ENCODE measurements around the gene ADRA2B.
"Not testable (repeated sequence)": the region's sequence is repeated elsewhere in the genome, so short reads cannot be mapped to it uniquely, and the experiment has no call there.

ADRA2B gene

DNA sequence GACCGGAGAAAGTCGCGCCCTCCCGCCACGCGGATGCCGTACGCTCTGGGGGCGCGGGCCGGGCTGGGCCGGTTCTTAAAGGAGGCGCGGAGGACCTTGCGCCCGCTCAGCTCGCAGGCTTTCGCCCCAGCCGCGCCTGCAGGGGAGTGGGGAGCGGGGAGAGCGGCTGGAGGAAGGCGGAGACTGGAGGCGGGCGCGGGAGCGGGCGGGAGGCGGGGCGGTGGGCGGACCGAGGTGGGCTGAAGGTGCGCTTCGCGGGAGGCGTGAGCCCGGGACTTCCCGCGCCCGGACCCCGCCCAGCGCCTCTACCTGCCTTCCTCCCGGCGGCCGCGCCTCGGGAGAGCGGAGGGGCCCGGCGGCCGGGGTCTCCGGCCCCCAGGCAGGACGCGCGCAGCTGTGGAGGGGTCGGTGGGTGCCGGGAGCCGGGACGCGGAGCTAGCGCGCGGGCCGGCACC lies at the start of gene ADRA2B:
Gene ADRA2B (minus strand): TSS at position 148 of the 455 bp plus-strand sequence. CDS start 422 bp downstream, outside the sequence.
- DNase-seq, result peak; percentile 22

DNA sequence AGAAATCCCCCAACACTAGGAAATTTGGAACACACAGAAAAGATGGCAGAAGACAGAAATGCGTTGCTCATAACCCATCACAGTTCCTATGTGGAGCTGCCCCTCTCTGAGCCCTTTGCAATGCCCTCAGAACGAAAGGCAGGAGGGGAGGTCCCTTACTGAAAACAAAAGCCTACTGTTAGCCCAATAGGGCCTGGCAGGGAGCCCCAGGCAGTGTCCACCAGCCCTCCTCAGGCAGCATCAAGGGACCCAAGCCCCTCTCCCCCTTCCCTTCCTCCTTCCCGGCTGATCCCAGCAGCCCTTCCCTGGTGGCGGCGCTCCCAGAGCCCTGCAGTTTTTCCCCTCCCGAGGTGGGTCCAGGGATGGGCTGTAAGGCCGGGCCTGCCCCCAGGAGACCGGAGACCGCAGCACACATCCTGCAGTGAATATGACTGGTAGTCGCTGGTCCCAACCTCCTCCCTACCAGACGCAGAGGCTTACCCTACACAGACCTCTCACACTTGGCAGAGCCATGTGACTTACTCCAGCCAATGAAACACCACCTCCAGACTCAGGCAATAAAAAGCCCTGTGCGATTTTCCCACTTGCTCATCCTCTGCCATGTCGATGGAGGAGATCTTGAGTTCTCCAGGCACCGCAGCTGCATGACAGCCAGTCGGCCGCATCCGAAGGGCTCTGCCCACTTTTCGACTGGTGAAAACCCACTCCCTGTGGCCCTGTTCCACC lies 48.3 kb upstream of the ADRA2B start:
- no peak for DNase-seq

DNA sequence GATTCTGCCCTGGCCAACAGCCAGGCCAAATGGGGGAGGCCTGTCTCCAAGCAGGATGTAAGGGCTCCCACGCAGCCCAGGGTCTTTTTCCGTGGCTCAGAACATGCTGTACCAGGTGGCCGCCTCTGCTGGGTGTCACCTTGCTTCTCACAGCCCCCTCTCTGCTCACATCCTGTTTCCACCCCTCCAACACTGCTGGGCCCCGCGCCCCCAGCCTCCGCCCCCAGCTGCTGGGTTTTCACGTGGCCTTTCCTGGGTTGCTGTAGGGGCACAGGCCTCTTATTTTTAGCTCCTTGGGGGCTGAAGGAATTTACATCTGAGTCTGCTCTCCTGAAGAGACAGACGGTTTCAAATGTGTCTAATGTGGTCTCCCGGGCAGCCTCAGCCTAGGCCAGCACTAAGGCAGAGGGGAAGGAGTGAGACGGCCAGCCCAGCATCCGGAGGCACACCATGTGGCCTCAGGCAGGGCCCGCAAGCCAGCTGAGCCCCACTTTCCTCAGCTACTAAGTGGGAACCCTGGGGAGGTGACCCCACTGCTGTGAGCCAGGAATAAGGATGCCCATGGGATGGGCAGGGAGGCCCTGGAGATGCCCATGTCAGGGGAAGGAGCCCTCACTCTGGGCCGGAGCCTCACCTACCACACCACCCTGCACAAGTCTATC lies 47.5 kb upstream of the ADRA2B start:
- no peak for DNase-seq

DNA sequence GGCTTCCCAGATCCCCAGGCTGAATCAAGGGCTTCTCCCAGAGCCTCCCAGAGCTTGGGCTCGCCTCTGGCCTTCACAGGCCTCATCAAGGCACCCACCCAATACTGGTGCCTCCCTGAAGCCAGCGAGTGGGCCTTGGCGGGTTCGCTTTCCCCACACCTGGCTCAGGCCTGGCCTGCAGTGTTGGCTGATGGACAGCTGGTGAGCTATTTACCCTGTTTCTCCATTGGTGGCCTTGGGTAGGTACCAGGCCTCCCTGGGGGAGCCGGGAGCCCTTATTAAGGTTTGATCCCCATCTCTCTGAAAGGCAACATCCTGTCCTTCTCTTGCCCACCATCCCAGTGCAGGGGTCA lies 47.0 kb upstream of the ADRA2B start:
- no peak for DNase-seq

DNA sequence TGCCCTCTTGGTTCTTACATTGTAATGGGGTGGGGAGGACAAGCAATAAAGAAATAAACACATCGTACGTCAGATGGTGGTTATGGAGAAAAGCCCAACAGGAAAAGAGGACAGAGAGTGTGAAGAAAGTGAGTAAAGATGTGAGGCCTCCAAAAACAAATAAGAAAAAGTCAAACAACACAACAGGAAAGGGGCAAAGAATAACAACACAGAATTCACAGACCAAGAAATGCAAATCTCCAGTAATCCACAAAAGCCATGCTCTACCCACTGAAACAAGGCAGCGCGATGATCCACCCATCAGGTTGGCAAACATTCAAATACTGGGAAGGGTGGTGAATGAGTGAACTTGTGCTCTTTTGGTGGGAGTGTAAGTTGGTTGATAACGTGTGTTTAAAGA lies 45.5 kb upstream of the ADRA2B start:
- no peak for DNase-seq

DNA sequence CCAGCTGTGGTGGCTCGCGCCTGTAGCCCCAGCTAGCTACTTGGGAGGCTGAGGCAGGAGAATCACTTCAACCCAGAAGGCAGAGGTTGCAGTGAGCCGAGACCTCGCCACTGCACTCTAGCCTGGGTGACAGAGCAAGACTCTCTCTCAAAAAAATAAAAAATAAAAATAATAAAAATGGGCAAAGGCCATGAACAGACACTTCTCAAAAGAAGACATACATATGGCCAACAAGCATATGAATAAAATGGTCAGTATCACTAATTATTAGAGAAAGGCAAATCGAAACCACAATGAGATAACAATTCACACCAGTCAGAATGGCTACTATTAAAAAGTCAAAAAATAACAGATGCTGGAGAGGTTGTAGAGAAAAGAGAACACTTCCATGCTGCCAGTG lies 44.0 kb upstream of the ADRA2B start:
- not testable (repeated sequence) for DNase-seq

DNA sequence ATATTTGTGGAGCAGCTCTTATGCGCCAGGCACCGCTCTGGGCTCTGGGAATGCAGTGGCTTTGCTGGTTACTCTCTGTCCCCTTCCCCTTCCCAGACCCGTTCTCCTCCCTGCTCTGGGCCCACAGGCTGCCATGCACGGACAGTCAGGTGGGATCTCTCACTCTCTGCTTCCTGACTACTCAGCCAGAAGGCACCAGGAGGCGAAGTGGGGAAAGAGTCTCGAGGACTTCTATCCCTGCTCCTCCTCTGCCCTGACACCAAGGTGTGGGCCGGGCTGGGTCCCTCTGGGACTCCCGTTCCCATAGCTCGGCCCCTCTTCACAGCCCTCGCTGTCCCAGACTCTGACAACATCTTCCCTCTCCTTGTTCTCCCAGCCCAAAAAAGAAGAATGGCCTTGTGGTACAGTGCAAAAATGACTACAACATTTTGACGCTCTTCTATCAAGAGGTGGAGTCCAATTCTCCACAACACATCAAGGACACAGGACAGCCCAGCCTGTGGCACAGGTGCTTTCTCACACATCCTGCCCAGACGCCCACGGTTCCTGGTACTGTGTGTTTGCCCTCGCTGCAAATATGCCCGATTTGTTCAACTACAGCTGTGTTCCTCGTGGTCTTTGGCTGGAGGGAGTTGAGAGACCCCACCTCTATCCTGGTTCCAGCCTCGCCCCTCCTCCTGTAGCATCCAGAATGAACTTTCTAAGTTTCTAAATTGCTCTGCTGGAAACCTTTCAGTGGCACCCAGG lies 42.9 kb upstream of the ADRA2B start:
- DNase-seq, result no peak

DNA sequence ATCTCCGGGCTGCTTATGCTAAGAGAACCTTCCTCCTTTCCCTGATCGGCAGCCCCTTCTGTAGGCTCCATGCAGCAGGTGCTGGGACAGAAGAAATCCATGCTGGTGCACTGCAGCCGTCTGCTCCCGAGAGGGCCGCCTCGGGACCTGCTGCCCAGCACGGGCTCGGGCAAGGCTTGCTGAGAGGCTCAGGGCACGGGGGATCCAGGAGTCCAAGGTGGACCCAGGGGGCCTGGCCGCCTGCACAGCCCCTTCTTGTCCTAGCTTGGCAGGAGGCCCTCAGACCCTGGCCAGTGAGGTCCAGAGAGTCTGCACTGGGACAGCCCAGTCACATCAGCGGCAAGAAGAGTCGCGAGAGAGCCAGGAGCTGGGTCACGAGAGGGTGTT lies 42.2 kb upstream of the ADRA2B start:
- no peak for DNase-seq

DNA sequence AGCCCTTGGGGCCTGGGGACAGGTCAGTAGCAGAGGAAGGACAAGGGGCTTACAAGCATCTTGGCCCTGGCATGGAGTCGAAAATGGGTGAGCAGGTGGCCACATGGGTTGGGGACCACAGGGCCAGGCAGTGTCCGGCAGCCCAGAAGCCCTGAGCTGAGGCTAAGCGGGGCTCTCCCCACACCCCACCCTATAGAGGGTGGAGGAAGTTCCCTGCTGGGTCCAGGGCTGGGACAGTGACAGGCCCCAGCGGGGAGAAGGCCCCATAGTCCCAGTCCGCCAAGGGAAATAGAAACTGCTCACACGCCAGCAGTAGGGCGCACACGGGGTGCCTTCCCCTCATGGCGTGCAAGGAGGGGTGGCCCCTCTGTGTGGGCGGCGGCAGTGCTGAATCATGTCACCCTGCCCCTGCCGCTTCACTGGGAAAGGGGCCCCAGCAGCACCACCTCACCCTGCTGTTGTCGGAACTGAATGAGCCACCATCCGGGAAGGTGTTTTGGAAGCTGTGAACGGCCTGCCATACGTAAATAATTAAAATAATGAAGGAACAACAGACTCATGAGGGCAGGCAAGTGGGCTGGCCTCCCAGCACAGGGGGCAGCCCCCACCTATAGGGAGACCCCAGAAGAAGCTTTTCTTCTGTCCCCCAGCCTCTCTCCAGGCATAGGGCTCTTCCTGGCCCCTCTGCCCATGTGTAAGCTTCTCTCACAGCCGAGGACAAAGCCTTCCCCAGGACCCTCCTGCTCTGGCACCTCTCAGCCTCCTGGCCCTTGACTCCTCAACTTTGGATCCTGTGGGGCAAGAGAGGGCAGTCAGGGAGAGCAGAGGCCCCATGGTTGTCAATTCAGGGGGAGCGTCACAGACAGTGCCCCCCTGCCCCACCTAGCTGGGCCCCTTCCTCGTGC lies 41.5 kb upstream of the ADRA2B start:
- peak; percentile 94 for DNase-seq

DNA sequence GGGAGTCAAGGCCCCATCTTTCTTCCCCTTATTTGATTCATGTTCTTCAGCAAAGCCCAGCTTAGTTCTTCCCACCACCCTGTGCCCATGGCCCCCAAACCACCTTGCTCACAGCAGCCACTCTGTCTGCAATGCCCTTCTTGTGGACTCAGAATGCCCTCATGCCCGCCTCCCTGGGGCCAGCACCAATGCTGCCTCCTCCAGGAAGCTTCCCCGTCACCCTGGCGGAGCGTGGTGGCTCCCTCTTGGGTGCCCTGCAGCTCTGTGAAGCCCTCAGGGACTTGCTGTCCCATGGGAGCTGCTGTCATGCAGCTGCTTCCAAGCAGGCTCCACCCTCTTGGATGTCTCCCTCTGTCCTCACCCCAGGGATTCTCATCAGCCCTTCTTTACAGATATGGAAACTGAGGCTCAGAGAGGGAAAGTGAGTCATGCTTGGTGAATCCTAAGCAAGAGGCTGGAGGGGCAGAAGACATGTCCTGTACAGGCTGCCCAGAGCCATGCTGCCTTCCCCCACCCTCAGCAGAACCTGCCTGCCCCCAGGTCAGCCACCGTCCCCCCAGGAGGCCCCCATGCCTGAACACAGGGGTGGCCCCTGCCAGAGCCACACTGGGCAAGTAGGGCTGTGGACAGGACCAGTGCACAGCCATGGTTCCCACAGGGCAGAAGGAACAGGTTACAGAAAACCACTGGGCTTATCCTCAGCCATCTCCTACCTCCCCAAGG lies 40.7 kb upstream of the ADRA2B start:
- no peak for DNase-seq

DNA sequence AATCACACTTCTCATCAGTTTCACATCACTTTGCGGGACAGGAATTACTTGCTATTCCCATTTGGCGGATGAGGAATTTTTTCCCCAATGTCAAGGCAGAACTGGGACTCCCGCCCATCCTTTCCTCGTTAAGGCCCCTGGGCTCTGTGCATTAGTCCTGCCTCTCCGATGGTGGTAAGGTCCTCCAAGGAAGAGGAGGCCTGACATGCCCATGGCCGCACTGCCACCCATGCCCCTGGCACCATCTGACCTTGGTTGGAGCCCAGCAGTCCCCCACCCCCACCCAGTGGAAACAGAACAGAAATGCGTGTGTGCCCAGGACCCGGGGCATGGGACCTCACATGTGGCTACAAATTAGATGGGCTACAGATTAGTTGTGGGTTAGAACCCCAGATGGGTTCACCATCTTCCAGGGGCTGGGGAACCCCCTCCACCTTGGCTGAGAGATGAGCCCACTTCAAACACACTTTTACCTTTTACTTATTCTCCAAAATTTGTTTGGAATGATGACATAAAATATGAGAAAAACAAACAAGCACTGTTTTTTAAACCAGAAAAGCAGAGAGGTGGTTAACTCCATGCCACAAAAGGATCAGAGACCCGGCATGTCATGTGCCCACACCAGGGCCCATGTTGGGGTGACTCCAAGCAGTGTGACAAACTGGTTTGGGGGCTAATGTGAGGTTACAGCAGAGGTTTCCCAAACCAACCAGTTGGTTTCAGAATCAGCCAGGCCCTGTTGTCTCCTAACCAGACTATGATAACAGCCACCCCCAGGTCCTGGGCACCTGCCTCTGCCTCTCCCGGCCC lies 39.8 kb upstream of the ADRA2B start:
- DNase-seq, result no peak

DNA sequence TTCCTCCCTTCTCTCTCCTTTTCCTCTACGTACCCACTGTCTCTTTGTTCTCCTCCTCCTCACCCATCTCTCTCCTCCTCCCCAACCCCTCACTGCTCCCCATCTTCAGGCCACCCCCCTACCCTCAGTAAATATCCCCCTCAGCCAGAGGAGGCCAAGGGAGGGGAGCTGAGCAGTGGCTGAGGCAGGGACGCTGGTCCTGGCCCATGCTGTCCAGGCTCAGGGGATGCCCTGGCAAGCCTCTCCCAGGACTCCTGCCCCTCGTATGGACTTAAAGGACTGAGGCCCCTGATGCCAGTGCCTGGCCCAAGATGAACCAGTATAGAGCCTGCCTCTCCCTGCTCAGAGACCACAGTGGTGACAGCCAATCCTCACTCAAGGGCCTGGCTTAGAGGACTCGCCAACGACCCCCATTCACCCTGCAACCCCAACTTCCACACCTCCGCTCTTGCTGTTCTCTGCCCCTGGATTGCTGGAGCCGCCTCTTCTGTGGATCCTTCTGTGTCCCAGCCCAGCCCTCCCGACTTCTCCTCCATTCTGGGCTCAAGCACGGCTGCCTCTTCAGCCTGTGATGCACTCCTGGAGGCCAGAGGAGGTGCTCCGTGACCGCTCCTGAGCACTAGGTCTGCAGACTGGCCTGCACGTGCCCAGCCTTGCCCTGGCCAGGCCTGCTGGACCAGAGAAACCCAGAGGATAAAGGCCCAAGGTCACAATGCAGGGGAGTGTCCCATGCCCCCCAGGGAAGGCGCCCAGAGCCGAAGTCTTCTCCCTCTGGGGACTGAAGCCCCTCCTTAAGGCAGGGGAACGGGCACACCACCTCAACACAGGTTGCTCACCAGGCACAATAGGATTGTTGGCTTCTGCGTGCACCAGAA lies 38.4 kb upstream of the ADRA2B start:
- no peak for DNase-seq

DNA sequence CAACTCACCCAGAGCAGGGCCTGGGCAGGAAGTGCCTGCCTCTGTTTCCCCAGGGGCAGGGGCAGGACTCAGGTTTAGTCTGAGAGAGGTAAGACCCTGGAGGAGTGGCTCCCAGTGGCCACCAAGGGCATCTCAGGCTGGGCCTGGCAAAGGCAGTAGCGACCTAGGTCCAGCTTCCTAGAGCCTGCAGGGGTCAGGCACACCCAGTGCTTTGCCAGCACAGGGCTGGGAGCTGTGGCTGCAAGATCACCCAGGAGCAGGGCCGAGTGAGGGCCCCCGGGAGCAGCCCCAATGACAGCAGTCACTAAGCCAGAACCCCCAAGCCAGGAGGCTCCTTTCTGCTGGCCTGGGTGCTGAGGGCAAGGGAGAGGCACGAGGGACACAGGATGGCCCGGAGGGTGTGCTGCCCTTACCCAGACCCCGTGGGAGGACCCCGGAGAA lies 37.6 kb upstream of the ADRA2B start:
- no peak for DNase-seq

DNA sequence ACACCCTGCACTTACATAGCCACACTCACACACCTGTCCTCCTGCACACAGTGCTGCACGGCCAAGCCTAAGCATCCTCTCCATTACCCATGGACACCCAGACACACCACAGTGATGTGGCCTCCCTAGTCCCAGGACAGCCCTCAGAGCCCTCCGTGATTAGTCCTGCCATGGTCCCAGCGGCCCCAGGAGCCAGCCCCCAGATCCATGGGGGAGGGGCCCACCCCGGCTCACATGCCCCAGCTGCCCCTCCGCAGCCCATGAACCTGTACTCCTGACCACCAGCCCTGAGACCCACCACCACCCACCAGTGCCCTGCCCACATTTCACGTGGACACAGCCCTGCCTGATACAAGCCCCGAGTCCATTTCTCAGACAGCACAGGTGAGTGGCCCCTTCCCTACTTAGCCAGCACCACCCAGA lies 36.9 kb upstream of the ADRA2B start:
- no peak for DNase-seq

DNA sequence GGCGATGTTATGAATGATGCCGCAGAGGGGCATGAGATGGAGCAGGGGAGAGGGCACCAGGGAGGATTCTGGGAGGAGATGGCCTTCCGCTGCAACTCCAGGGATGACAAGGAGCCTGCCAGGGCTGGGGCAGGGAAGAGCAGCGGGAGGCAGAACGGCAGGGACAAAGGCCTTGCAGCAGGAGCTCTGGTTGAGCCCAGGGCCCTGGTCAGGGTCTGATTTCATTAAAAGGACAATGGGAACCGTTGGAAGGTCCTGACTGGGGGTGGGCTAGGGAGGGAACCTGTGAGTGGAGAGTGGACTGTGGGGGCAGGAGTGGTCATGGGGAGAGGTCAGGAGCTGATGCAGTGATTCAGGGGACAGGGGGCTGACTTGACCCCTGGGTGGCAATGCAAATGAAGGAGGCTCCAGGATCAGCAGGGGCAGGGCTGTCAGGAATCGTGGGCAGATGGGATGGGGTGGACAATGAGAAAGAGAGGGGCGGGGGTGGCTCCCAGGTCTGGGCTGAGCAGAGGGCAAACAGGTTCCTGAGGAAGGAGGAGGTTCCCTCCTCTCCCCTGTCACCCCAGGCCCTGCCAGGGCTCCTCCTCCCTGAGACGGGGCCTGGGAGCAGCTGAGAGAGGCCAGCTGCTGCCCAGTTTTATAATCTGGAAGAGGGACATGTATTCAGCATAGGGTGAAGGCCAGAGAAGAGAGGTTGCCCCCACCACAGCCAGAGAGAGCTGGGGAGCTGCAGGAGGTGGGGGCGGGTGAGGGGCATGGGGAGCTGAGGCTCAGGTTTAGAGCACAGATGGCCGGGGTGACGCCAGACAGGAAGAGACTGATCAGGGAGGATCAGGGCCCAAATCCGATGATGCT lies 36.2 kb upstream of the ADRA2B start:
- no peak for DNase-seq

DNA sequence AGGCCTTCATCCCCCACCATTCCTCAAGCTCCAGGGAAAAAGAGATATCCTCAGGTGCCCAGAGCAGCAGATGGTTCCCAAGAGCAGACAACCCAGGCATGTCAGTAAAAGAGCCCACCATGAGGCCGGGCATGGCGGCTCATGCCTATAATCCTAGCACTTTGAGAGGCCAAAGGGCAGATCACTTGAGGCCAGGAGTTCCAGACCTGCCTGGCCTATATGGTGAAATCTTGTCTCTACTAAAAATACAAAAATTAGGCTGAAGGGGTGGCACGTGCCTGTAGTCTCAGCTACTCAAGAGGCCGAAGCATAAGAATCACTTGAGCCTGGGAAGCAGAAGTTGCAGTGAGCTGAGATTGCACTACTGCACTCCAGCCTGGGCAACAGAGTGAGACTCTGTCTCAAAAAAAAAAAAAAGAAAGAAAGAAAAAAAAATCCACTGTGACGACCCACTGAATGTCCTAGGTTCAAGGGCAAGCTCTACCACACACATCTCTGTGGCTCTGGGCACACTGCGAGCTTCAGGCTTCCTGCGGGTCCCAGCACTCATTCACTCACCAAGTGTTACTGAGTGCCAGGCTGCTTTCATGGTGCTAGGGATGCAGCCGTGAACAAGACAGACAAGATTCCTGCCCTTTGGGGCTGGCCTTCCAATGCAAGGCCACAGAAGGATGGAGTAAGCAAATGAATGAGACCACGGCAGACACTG lies 35.4 kb upstream of the ADRA2B start:
- DNase-seq, result no peak

DNA sequence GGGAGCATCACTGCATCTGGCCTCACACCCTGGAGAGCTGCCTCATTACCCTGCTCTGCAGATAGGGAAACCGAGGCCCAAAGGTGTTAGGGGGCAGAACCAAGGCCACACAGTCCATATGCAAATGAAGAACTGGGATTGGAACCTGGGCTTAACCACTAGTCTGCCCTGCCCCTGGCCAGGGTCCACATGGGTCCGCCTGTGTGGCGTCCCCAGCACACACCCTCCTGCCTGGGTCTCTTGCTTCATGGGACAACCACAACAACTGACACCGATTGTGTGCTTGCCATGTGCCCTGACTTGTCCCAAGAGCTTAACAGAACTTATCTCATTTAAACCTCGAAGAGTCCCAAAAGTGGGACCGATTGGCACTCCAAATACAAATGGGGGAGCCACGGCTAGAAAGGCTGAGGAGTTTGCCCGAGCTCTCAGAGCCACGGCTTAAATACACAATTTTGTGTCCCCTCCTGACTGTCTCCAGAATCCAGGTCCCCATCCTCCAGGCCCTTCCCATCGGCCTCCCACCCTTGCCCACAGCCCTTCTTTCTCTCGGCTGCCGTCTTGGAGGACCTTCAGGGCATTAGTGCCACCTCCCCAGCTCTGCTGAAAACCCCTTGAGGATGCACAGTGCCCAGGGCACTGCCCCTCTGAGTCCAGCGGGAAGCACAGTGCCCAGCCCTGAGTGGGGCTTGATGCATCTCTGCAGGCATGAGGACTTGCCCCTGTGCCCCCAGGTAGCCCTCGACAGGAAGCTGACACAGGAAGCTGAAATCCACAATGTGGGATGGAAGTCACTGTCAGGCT lies 34.6 kb upstream of the ADRA2B start:
- no peak for DNase-seq
